Measurements from ENCODE around the gene RASAL2. TPM values are rescaled to one million over a fixed set of nuclear protein-coding genes. Genes with fewer than 3 reads are reported as not detected.

Gene RASAL2
- total RNA-seq, 2 donors from 2014 or later: 31.0 to 34.8 TPM

GRCh38 chr1:178143730-178144690 is 50.1 kb downstream of the RASAL2 start:
- no peak for DNase-seq (ENCODE audit: low spot score)
- intact Hi-C loops (cut with DNase I): no loop called here

GRCh38 chr1:178145605-178146004 is 51.7 kb downstream of the RASAL2 start:
- DNase-seq (ENCODE audit: low spot score): no peak
- intact Hi-C loops (cut with DNase I): no loop called here

DNA sequence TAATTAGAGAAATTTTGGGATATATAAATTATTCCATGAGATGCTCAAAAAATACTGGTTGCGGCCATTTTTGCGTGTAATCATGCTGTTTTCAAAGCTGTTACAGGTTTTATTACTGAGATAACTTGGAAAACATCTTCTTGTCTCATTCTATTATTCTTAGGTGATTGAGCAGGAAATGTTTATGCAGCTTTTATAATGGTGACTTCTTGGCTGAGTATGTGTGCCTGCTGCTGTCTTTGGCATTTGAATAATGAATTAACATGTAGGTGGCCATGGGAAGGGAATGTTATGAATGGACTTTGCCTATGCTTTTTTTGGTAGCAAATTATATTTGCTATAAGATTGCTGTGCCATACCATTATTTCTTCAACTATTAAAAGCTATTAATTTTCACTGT is 52.5 kb downstream of the RASAL2 start:
- intact Hi-C loops (cut with DNase I): no loop called here
- DNase-seq (ENCODE audit: low spot score): no peak

DNA sequence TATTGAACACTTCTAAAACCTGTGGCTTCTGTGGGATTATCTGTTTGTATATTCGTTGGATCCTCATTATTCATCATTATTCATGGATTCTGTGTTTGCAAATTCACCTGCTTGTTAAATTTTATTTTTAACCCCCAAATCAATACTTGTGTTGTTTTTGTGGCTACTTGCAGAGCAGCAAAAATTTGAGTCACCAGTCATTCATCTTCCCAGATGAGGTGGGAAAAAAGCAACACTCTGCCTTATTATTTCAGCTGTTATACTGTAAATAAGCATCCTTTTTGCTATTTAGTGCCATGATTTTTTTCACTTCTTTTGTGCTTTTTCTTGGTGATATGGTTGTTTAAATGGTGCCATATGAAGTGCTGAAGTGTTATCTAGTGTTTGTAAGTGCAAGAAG is 56.7 kb downstream of the RASAL2 start:
- DNase-seq (ENCODE audit: low spot score): no peak
- intact Hi-C loops (cut with DNase I): no loop called here

- intact Hi-C loops (cut with DNase I): no loop called here
Measured at GRCh38 chr1:178151831-178152230, 57.9 kb downstream of the RASAL2 start.

GRCh38 chr1:178155481-178156255 is 61.8 kb downstream of the RASAL2 start:
- intact Hi-C loops (cut with DNase I): no loop called here

More at GRCh38 chr1:178151831-178152230, 57.9 kb downstream of the RASAL2 start:
- DNase-seq (ENCODE audit: low spot score): no peak

GRCh38 chr1:178160736-178161475 is 67.0 kb downstream of the RASAL2 start:
- intact Hi-C loops (cut with DNase I): no loop called here

More at GRCh38 chr1:178155481-178156255, 61.8 kb downstream of the RASAL2 start:
- DNase-seq (ENCODE audit: low spot score): no peak

GRCh38 chr1:178161516-178161915 is 67.6 kb downstream of the RASAL2 start:
- no peak for DNase-seq (ENCODE audit: low spot score)

More at GRCh38 chr1:178160736-178161475, 67.0 kb downstream of the RASAL2 start:
- DNase-seq (ENCODE audit: low spot score): no peak

GRCh38 chr1:178165196-178165595 is 71.3 kb downstream of the RASAL2 start:
- intact Hi-C loops (cut with DNase I): no loop called here
- DNase-seq (ENCODE audit: low spot score): no peak

More at GRCh38 chr1:178161516-178161915, 67.6 kb downstream of the RASAL2 start:
- intact Hi-C loops (cut with DNase I): no loop called here

DNA sequence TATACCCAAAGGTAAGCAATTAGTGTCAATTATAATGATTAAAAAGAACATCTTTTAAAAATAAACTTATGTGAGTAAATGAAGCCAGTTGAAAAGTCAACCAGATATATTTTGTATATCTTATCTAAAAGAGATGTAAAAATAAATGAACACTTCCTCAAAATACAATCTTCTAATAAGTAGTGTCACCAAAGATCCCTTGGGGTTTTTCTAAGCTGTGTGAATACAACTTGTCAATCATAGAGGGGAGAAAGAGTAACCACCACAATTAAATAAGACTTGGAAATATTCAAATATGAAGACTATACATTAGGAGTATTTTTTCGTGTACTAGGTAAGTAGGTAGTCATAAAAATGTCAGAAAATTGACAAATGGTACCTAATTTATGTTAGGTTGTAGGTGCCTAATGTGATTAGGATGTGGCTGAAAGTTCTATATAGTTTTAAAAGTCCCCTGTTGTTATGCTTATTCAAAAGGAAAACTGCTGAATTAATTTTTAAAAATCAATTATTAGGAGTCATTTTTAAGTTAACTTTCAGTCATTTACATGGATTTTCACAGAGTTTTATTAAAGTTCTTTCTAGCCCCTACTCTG is 72.6 kb downstream of the RASAL2 start:
- DNase-seq (ENCODE audit: low spot score): no peak
- intact Hi-C loops (cut with DNase I): no loop called here

DNA sequence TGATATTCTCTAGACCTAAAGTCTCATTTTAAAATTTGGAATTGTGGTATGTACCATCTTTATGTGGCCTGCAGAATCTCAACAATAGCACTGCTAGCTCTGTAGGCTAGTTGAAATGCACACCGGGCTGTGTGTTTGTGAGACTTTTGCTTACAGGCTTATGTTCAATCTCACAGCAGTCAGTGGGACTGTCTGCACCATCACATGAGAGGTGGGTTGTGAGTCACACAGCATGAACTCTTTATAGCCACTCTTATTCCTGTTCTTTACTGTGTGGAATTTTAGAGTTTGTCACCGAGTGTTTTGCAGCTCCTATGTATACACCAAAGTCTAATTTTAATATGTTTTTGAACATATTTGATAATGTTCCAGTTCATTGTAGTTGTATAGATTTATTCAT is 74.6 kb downstream of the RASAL2 start:
- intact Hi-C loops (cut with DNase I): no loop called here
- DNase-seq (ENCODE audit: low spot score): no peak

DNA sequence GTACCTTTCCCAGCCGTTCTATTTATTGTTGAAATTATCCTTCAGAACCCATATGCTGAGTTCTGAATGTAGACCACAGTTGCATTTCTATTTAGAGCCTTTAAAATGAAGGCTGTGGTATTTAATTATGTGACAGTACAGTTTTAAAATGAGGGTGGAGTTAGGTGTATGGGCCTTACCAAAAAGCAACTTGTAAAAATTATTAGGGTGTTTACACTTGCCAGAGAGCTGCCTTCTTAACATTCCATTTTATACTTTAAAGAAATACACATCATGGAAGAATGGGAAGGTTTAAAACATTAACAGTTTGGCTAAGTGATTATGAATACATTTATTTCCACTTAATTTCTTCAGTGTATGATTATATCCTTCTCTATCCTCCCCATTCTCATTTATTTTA is 75.7 kb downstream of the RASAL2 start:
- no peak for DNase-seq (ENCODE audit: low spot score)
- intact Hi-C loops (cut with DNase I): no loop called here

DNA sequence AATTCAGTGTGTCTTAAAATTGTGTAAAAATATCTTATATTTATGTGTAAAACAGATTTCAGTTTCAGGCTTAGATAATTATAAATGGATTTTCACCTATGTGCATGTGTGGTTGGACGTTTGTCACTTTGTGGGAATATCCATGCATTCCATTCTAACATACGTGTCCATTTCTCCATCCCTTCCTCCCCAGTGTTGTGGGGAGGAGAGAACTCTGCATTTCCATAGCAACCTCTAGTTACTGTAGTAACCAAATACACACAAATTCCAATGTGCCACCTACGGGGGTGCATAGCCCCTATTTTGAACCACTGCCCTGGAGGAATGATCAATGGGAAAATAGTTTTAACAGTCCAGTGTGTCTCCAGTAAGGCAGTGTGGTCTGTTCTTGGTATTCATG is 79.0 kb downstream of the RASAL2 start:
- DNase-seq (ENCODE audit: low spot score): no peak
- intact Hi-C loops (cut with DNase I): no loop called here

- intact Hi-C loops (cut with DNase I): no loop called here
- DNase-seq (ENCODE audit: low spot score): no peak
Measured at GRCh38 chr1:178174539-178174938, 80.6 kb downstream of the RASAL2 start.

DNA sequence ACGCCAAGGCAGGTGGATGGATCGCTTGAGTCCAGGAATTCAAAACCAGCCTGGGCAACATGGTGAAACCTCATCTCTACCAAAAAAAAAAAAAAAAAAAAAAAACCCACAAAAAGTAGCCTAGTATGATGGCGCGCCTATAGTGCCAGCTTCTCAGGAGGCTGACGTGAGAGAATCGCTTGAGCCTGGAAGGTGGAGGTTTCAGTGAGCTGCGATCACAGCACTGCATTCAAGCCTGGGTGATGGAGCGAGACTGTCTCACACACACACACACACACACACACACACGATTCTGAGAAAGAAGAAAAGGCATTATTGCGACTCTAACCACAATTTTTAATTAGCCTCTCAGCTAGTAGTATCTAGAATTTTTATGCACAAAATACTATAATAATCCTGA is 86.5 kb downstream of the RASAL2 start:
- DNase-seq (ENCODE audit: low spot score): no peak
- intact Hi-C loops (cut with DNase I): loop anchor here in 1 of 2 donors (10.0 kb wide), 1 partner anchor 146 kb away; no protein-coding TSS in a partner anchor

GRCh38 chr1:178183796-178184195 is 89.9 kb downstream of the RASAL2 start:
- no peak for DNase-seq (ENCODE audit: low spot score)
- intact Hi-C loops (cut with DNase I): loop anchor here in 1 of 2 donors (10.0 kb wide), 1 partner anchor 149 kb away; no protein-coding TSS in a partner anchor

DNA sequence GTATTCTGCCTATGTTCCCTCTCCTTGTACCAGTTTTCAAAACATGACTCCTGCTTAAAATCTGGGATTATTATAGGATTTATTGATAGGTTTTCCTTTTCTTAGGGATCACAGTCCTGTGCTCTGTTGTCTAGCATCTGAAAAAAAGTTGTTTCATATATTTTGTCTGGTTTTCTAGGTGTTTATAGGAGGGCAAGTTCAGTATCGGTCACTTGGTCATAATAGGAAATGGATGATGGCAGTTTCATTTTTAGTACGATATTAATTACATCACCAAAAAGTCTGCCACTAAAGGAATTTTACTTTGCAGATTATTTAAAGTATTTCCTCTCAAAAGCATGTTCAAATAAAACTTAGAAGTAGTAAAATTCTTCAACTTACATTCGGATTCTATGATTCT is 94.4 kb downstream of the RASAL2 start:
- DNase-seq (ENCODE audit: low spot score): no peak
- intact Hi-C loops (cut with DNase I): loop anchor here in 1 of 2 donors (10.0 kb wide), 1 partner anchor 154 kb away; no protein-coding TSS in a partner anchor

DNA sequence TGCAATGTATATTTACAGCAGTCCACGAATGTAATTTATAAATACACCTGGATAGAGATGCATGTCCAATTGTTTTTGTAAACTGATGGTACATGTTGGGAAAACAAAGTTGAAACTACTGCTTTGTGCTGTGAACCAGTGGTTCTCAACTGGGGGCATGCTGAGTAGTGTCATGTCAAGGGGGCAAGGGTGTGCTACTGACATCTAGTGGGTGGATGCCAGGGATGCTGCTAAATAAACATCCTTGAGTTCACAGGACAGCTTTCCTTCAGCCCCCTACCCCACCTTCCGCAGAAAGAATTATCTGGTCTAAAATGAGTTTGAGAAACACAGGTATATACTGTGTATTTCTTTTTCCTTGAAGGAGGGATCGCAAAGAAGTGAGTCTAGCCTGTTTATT is 95.9 kb downstream of the RASAL2 start:
- intact Hi-C loops (cut with DNase I): loop anchor here in 1 of 2 donors (10.0 kb wide), 1 partner anchor 155 kb away; no protein-coding TSS in a partner anchor
- DNase-seq (ENCODE audit: low spot score): no peak

GRCh38 chr1:178190881-178191280 is 97.0 kb downstream of the RASAL2 start:
- DNase-seq (ENCODE audit: low spot score): no peak
- intact Hi-C loops (cut with DNase I): no loop called here
